ENCODE measurements around the gene ZNF593.

The ZNF593 gene

DNA sequence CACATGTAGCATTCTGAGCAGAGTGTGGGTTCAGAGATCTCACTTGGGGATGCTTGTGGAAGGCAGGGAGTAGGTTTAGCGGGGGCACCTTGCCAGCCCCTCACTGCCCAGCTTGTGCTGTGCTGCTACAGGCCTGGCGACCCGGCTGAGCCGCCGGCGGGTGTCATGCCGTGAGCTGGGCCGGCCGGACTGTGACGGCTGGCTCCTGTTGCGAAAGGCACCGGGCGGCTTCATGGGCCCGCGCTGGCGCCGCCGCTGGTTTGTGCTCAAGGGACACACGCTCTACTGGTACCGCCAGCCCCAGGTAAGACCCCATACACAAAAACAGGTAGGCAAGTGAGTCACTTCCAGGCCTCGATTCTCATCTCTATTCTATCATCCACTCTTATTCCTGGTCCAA is 15.2 kb downstream of the ZNF593 start:
- Histone ChIP-seq H3K36me3 (no peaks in the 10 kb centered on the region), H3K27ac (no peak overlapping the region), H3K9me3 (replicated peaks in 1 of 11) (no peaks in the 10 kb centered on the region), H3K4me3 (no peak overlapping the region), H4K20me1 (no peaks in the 10 kb centered on the region; a peak in 1 of 22 replicates), H3K4me1 (no peaks in the 10 kb centered on the region), H3K9ac (no peak overlapping the region), H3K4me2 (no peak overlapping the region), H3K27me3 (no peaks in the 10 kb centered on the region)
- no peak for TF ChIP-seq Cebpa-rat (IDR thresholded peaks at IDR 0.05)

DNA sequence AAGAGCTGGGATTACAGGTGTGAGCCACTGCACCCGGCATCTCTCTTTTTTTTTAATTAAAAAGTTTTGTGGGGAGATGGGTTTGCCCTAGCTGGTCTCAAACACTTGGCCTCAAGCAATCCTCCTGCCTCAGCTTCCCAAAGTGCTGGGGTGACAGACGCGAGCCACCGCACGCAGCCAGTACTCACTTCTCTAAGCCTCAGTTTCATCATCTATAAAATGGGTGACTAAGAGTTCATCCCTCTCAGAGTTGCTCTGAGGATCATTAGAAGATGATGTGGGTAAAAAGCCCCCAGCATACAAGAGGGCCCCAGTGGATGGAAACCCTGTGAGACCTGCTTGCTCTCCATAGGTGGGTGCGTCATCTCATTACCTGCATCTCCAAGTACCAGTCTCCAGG is 18.2 kb downstream of the ZNF593 start:
- H3K9me3 ChIP-seq (replicated peaks in 1 of 11) = no peaks in the 10 kb centered on the region
- no peak overlapping the region for H3K4me3 ChIP-seq
- H3K4me1 ChIP-seq = peaks cover 0 to 13% (median 11%) of the 10 kb centered on the region in 10 experiments; a peak in 13 of 20 replicates
- no peaks in the 10 kb centered on the region; a peak in 1 of 22 replicates for H4K20me1 ChIP-seq
- H3K36me3 ChIP-seq = no peaks in the 10 kb centered on the region
- no peaks in the 10 kb centered on the region for H3K27me3 ChIP-seq
- no peak overlapping the region for H3K9ac ChIP-seq
- no peak overlapping the region for H3K4me2 ChIP-seq
- TF ChIP-seq Cebpa-rat (IDR thresholded peaks at IDR 0.05) = no peak
- H3K27ac ChIP-seq = no peak overlapping the region

DNA sequence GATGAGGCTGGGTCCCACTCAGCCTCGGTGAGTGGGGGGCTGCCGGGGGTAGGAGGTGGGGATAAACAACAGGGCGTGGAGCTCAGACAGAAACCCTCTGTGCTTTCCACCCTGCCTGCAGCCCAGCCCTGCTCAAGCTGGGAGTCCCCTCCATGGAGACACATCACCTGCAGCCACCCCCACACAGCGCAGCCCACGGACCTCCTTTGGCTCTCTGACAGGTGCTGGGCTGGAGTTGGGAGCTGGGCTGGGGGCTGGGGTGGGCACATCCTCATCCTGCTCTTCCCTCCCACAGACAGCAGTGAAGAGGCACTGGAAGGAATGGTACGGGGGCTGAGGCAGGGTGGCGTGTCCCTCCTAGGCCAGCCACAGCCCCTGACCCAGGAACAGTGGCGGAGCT is 18.8 kb downstream of the ZNF593 start:
- Histone ChIP-seq H3K27me3 (no peaks in the 10 kb centered on the region), H4K20me1 (no peaks in the 10 kb centered on the region; a peak in 1 of 22 replicates), H3K9ac (no peak overlapping the region), H3K4me1 (peaks cover 0 to 13% (median 11%) of the 10 kb centered on the region in 10 experiments; a peak in 13 of 20 replicates), H3K4me3 (no peak overlapping the region), H3K36me3 (no peaks in the 10 kb centered on the region), H3K27ac (no peak overlapping the region), H3K9me3 (replicated peaks in 1 of 11) (no peaks in the 10 kb centered on the region), H3K4me2 (no peak overlapping the region)
- TF ChIP-seq Cebpa-rat (IDR thresholded peaks at IDR 0.05) = no peak

DNA sequence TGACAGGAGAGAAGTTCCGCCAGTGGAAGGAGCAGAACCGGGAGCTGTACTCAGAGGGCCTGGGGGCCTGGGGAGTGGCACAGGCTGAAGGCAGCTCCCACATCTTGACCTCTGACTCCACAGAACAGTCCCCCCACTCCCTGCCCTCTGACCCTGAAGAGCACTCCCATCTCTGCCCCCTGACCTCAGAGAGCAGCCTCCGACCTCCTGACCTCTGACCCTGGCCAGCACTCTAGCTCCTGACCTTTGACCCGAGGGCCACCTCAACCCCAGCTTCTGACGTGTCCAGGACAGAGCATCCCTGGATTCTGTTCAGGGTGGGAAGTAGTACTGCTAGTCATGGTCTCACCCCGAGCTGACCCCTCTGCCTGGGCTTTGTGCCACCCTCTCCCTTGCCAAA is 19.6 kb downstream of the ZNF593 start:
- no peak for TF ChIP-seq Cebpa-rat (IDR thresholded peaks at IDR 0.05)
- Histone ChIP-seq H3K9ac (no peak overlapping the region), H3K27ac (no peak overlapping the region), H3K4me2 (no peak overlapping the region), H3K4me1 (peaks cover 0 to 13% (median 11%) of the 10 kb centered on the region in 10 experiments; a peak in 13 of 20 replicates), H4K20me1 (no peaks in the 10 kb centered on the region; a peak in 1 of 22 replicates), H3K27me3 (no peaks in the 10 kb centered on the region), H3K9me3 (replicated peaks in 1 of 11) (no peaks in the 10 kb centered on the region), H3K36me3 (no peaks in the 10 kb centered on the region), H3K4me3 (no peak overlapping the region)

DNA sequence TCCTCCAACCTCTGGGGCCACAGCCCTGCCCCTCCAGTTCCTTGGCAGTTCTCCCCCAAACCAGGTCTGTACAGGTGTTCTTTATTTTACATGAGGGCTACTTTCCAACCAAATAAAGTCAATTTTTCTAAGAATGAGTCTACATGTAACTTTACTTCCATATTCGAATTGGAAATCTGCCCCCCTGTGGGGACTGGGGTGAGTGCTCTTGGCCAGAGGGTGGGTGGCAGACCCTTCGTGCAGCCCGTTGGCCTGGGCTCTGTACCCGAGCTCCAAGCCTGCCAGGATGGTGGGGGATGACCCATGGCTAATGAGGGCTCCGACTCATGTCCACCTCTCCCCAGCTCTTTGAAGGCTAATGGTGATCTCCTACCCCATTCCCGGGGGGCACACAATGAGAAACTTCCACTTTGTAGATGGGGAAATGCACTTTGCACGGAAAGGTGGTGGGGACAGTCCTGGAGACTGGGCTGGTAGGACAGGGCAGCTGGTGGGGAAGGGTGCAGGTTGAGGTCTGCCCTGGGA is 20.1 kb downstream of the ZNF593 start:
- Histone ChIP-seq H3K27me3 (no peaks in the 10 kb centered on the region), H3K36me3 (no peaks in the 10 kb centered on the region), H4K20me1 (no peaks in the 10 kb centered on the region; a peak in 1 of 22 replicates), H3K27ac (no peak overlapping the region), H3K4me3 (no peak overlapping the region), H3K9me3 (replicated peaks in 1 of 11) (no peaks in the 10 kb centered on the region), H3K4me1 (peaks cover 0 to 13% (median 11%) of the 10 kb centered on the region in 10 experiments; a peak in 13 of 20 replicates), H3K4me2 (no peak overlapping the region), H3K9ac (no peak overlapping the region)
- no peak for TF ChIP-seq Cebpa-rat (IDR thresholded peaks at IDR 0.05)

DNA sequence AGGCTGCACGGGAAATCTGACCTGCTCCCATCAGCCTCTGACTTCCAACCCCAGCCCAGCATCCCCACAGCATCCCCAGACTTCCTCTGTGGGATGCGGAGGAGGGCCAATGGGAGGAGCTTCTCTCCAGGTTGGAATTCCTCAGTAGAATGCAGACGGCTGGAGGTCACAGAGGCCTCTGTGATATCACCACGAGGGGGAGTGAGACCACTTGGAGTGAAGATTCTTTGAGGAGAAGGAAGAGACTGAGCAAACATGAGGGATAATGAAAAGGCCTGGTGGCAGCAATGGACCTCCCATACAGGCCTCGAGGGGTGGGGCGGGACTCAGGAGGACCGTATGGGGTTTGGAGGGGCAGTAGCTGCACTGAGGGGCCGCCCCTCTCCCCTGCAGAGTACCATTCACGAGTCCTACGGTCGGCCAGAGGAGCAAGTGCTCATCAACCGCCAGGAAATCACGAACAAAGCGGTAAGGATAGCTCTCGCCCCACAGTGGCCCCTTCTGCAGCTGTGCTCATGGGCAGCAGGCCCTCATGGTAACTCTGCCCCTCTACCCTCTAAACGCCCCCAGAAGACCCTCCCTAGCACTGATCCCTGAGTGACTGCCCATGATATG is 20.8 kb downstream of the ZNF593 start, which contains the start of gene CATSPER4:
TSS of gene CATSPER4 (plus strand) at position 230 of the 615 bp plus-strand sequence. CDS start at position 256, 26 bp downstream.
- no peak within 1 kb of the TSS for H3K9ac ChIP-seq
- TF ChIP-seq Cebpa-rat (IDR thresholded peaks at IDR 0.05) = no peak
- no peak within 1 kb of the TSS for H3K27ac ChIP-seq
- H3K36me3 ChIP-seq = no peaks in the 10 kb centered on the region
- H4K20me1 ChIP-seq = no peaks in the 10 kb centered on the region; a peak in 1 of 22 replicates
- no peak within 1 kb of the TSS for H3K4me3 ChIP-seq
- peak within 1 kb of the TSS in 7 of 11 experiments; percentile 16 to 68 (median 52); a peak in 11 of 22 replicates for H3K4me2 ChIP-seq
- no peaks in the 10 kb centered on the region for H3K9me3 ChIP-seq (replicated peaks in 1 of 11)
- H3K27me3 ChIP-seq = no peaks in the 10 kb centered on the region
- peaks cover 0 to 13% (median 11%) of the 10 kb centered on the region in 10 experiments; a peak in 13 of 20 replicates for H3K4me1 ChIP-seq

DNA sequence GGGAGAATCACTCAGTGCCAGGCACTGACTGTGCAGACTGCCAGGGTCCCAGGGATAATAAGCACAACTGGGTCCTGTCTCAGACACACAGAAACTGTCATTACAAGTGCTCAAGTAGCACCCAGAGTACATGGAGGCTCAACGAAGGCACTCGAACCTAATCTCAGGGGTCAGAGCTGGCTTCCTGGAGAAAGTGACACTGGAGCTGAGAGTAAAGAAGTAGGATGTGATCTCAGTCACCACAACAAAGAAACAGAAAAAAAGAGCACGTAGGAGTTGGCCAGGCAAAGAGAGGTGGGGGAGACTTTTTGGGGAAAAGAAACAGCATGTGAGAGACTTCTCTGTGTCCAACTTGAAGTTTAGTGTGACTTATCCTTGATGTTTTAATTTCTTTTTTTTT is 22.0 kb downstream of the ZNF593 start:
- no peaks in the 10 kb centered on the region for H3K36me3 ChIP-seq
- TF ChIP-seq Cebpa-rat (IDR thresholded peaks at IDR 0.05) = no peak
- no peak overlapping the region for H3K9ac ChIP-seq
- H4K20me1 ChIP-seq = no peaks in the 10 kb centered on the region; a peak in 1 of 22 replicates
- peak overlapping the region in 7 of 11 experiments; percentile 16 to 68 (median 52); a peak in 13 of 22 replicates for H3K4me2 ChIP-seq
- H3K4me3 ChIP-seq = no peak overlapping the region
- H3K9me3 ChIP-seq (replicated peaks in 1 of 11) = no peaks in the 10 kb centered on the region
- peaks cover 0 to 13% (median 11%) of the 10 kb centered on the region in 10 experiments; a peak in 13 of 20 replicates for H3K4me1 ChIP-seq
- no peaks in the 10 kb centered on the region for H3K27me3 ChIP-seq
- no peak overlapping the region for H3K27ac ChIP-seq

DNA sequence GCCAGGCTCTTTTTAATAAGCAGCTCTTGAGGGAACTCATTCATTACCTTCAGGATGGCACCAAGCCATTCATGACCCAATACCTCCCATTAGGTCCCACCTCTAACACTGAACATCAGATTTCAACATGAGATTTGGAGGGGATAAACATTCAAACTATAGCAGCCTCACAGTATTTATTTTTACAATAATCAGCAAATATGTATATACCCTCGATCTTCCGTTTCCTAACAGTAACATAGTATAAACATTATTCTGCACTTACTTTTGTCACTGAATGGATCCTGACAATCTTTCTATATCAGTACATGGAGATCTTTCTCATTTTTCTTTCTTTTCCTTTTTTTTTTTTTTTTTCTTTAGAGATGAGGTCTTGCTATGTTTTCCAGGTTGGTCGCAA is 26.1 kb downstream of the ZNF593 start:
- Histone ChIP-seq H3K27ac (no peak overlapping the region), H3K27me3 (no peaks in the 10 kb centered on the region), H3K4me2 (no peak overlapping the region), H3K4me3 (no peak overlapping the region), H3K36me3 (no peaks in the 10 kb centered on the region), H3K4me1 (peaks cover 0 to 13% (median 11%) of the 10 kb centered on the region in 10 experiments; a peak in 13 of 20 replicates), H3K9ac (no peak overlapping the region), H3K9me3 (replicated peaks in 1 of 11) (no peaks in the 10 kb centered on the region), H4K20me1 (no peaks in the 10 kb centered on the region)
- TF ChIP-seq Cebpa-rat (IDR thresholded peaks at IDR 0.05) = no peak

DNA sequence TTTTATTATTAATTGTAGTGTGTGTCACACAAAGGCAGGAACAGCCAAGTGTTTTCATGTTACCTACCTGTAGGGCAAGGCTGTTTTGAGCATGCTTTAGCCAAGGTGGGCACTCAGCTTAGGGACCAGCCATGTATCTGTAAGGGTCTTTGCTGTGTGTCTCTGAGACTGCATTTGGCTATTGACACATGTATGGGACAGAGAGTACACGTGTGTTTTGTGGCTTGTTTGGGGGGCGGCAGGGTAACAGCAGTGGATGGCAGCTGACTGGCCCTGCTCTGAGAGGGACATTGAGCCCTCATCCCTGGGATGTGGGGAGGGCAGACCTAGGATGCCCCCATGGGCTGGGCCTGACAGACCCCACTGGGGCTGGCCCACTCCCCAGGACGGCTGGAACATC is 27.6 kb downstream of the ZNF593 start:
- Histone ChIP-seq H3K4me1 (peaks cover 0 to under 1% (median 0%) of the 10 kb centered on the region in 10 experiments; a peak in 1 of 20 replicates), H3K9me3 (replicated peaks in 1 of 11) (no peaks in the 10 kb centered on the region), H3K27ac (no peak overlapping the region), H3K4me2 (no peak overlapping the region), H4K20me1 (no peaks in the 10 kb centered on the region), H3K4me3 (no peak overlapping the region), H3K36me3 (no peaks in the 10 kb centered on the region), H3K27me3 (no peaks in the 10 kb centered on the region), H3K9ac (no peak overlapping the region)
- no peak for TF ChIP-seq Cebpa-rat (IDR thresholded peaks at IDR 0.05)

DNA sequence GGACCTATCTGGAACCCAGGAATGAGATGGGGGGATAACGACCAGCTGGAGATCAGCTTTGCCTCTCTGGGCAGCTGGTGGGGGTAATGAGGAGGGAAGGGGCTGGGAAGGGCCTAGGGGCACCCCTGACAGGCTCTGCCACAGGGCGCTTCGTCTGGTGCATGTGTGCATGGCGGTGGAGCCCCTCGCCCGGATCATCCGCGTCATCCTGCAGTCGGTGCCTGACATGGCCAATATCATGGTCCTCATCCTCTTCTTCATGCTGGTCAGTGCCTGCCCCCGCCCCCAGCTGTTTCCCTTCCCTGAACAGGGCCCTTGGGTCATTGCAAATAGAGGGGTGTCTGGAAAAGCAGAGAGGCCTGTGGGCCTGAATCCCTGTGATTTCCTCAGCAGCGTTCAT is 28.1 kb downstream of the ZNF593 start:
- no peaks in the 10 kb centered on the region for H3K4me1 ChIP-seq
- no peak overlapping the region for H3K4me2 ChIP-seq
- H4K20me1 ChIP-seq = no peaks in the 10 kb centered on the region
- no peak overlapping the region for H3K9ac ChIP-seq
- H3K4me3 ChIP-seq = no peak overlapping the region
- no peaks in the 10 kb centered on the region for H3K27me3 ChIP-seq
- H3K36me3 ChIP-seq = no peaks in the 10 kb centered on the region
- no peak overlapping the region for H3K27ac ChIP-seq
- TF ChIP-seq Cebpa-rat (IDR thresholded peaks at IDR 0.05) = no peak
- no peaks in the 10 kb centered on the region for H3K9me3 ChIP-seq (replicated peaks in 1 of 11)
